ENCODE results near the gene LETMD1. TPM values are rescaled to one million over a fixed set of nuclear protein-coding genes. Genes with fewer than 3 reads are reported as not detected.

LETMD1 gene
- total and polyA plus RNA-seq, 2 of the 8 experiments (the other 6 are each of a cell fraction or from before 2014, with no cell fraction given): 39.4 to 65.3 TPM

- POLR2A ChIA-PET (ENCODE audit: partially characterized antibody): interaction anchor here (2.0 kb wide), 1 partner anchor 10 kb away, joined by 7 read pairs; the partner anchor contains the start of gene SLC11A2
- Histone ChIP-seq H2BK120ac (replicated peaks; ENCODE audit: low read depth, low read length) (no peak overlapping the region), H3K4ac (replicated peaks; ENCODE audit: insufficient read length, low read depth, low read length) (no peak overlapping the region), H2BK15ac (ENCODE audit: low read length) (no peak overlapping the region), H2AK5ac (ENCODE audit: low read depth, low read length) (no peak overlapping the region), H3K79me1 (ENCODE audit: low read depth, low read length) (no peaks in the 10 kb centered on the region), H3K9me3 (ENCODE audit: insufficient read depth in 2 of 2, low read depth in 1 of 2, low read length in 1 of 2) (no peaks in the 10 kb centered on the region), H2BK12ac (ENCODE audit: low read depth, low read length) (no peak overlapping the region), H4K91ac (replicated peaks; ENCODE audit: insufficient read length, low read length) (no peak overlapping the region), H3K4me1 (replicated peaks in 1 of 4; ENCODE audit: control insufficient read depth in 3 of 4, insufficient read depth in 4 of 4, low read length in 3 of 4) (no peaks in the 10 kb centered on the region), H3K36me3 (ENCODE audit: control insufficient read depth in 2 of 4, insufficient read depth in 4 of 4, low read length in 3 of 4) (no peaks in the 10 kb centered on the region), H3K14ac (ENCODE audit: insufficient read length) (no peak overlapping the region), H3K23me2 (ENCODE audit: low read depth, low read length) (no peaks in the 10 kb centered on the region; the same call in 1 of the 2 replicates), H3K4me2 (ENCODE audit: insufficient read depth in 1 of 2, low read depth in 2 of 2, low read length in 2 of 2) (no peak overlapping the region), H3K27me3 (replicated peaks in 1 of 4; ENCODE audit: control insufficient read depth in 3 of 4, extremely low read depth in 1 of 4, insufficient read depth in 3 of 4, low read length in 3 of 4) (no peaks in the 10 kb centered on the region), H3K27ac (ENCODE audit: low read depth, low read length) (no peak overlapping the region), H2AFZ (ENCODE audit: low read length) (no peak overlapping the region), H4K8ac (ENCODE audit: extremely low read depth, insufficient read depth, low read length) (no peak overlapping the region), H3K23ac (ENCODE audit: insufficient read length) (no peak overlapping the region), H2BK5ac (ENCODE audit: low read depth, low read length) (no peak overlapping the region), H2BK20ac (ENCODE audit: low read length) (no peak overlapping the region), H4K20me1 (replicated peaks in 1 of 2; ENCODE audit: control insufficient read depth in 1 of 2, insufficient read depth in 2 of 2, low read length in 2 of 2) (no peaks in the 10 kb centered on the region), H3K79me2 (ENCODE audit: control insufficient read depth in 1 of 2, insufficient read depth in 2 of 2, low read length in 2 of 2) (no peaks in the 10 kb centered on the region), H4K5ac (ENCODE audit: insufficient read length, low read depth, low read length) (no peak overlapping the region), H3K18ac (ENCODE audit: extremely low read depth, low read length) (no peak overlapping the region), H3K4me3 (ENCODE audit: extremely low read depth in 1 of 4, insufficient read depth in 2 of 4, low read depth in 3 of 4, low read length in 4 of 4) (no peak overlapping the region), H3K9ac (replicated peaks in 1 of 4; ENCODE audit: extremely low read depth in 1 of 4, low read depth in 3 of 4, low read length in 3 of 4) (no peak overlapping the region), H3K56ac (replicated peaks; ENCODE audit: insufficient read length, low read depth, low read length) (no peak overlapping the region)
- no peak for DNase-seq (ENCODE audit: low read depth in 1 of 2, low spot score in 2 of 2)
- no peak for FAIRE-seq
- CTCF ChIA-PET (ENCODE audit: partially characterized antibody): interaction anchor here (0.8 to 1.4 kb wide), 6 partner anchors 8 to 315 kb away, joined by 3 to 7 read pairs (median 4); no protein-coding TSS in a partner anchor
- WGBS, 2 experiments (ENCODE audit: extremely low coverage in 1 of 2, insufficient coverage in 1 of 2, insufficient read length in 1 of 2, insufficient replicate concordance in 2 of 2, low coverage in 1 of 2, low lambda C conversion rate in 2 of 2, missing lambda C conversion rate in 1 of 2): 76% methylated on average over 3 of the region's 3 CpGs; no CpG with 5 or more reads in 1 of the 2 experiments
- no peak for TF ChIP-seq HDAC2 (IDR thresholded peaks at IDR 0.05; ENCODE audit: borderline replicate concordance in 1 of 2, low read depth in 2 of 2, low read length in 2 of 2)
- TF ChIP-seq GABPA (IDR thresholded peaks at IDR 0.05; ENCODE audit: borderline replicate concordance, insufficient read depth, low read length): no peak
- TF ChIP-seq BCL11A (IDR thresholded peaks at IDR 0.05; ENCODE audit: low read depth in 2 of 2, low read length in 2 of 2): no peak
- TF ChIP-seq ATF3 (IDR thresholded peaks at IDR 0.05; ENCODE audit: insufficient read depth, low read depth, low read length): no peak
- no peak for TF ChIP-seq PHF8 (conservative IDR thresholded peaks at IDR 0.05; ENCODE audit: low read depth, low read length)
- no peak for TF ChIP-seq TBP (IDR thresholded peaks at IDR 0.05; ENCODE audit: low read depth, low read length)
- TF ChIP-seq MAX (IDR thresholded peaks at IDR 0.05): no peak
- no peak for TF ChIP-seq POLR2A (IDR thresholded peaks at IDR 0.05; ENCODE audit: control extremely low read depth in 1 of 2, low read depth in 2 of 2, low read length in 2 of 2)
- no peak for TF ChIP-seq ZNF274 (IDR thresholded peaks at IDR 0.05; ENCODE audit: borderline replicate concordance, extremely low read depth, low read length)
- no peak for TF ChIP-seq RBBP5 (IDR thresholded peaks at IDR 0.05; ENCODE audit: borderline replicate concordance, low read depth, low read length)
- no peak for TF ChIP-seq SAP30 (IDR thresholded peaks at IDR 0.05; ENCODE audit: insufficient read depth, insufficient replicate concordance, low read length)
- no peak for TF ChIP-seq POLR2AphosphoS5 (IDR thresholded peaks at IDR 0.05; ENCODE audit: low read depth, low read length)
- no peak for TF ChIP-seq SIX5 (IDR thresholded peaks at IDR 0.05; ENCODE audit: low read depth, low read length)
- no peak for TF ChIP-seq KDM5A (IDR thresholded peaks at IDR 0.05; ENCODE audit: low read length)
Measured at GRCh38 chr12:51036279-51036678, 11.8 kb upstream of the LETMD1 start.
